GM18508 (cell line): ENCODE data around the gene KRTAP3-3.
"Not testable (repeated sequence)": the region's sequence is repeated elsewhere in the genome, so short reads cannot be mapped to it uniquely, and the experiment has no call there.

Experiments used
- ATAC-seq: cut with Tn5 transposase; IDR thresholded peaks from one replicate; pipeline ENCODE4 v1.9.1; 2021; ENCODE audit warnings: moderate number of reproducible peaks; ENCODE audit not compliant: insufficient read depth, unreplicated experiment

Gene KRTAP3-3

GRCh38 chr17:41008811-41009210, 14.8 kb upstream of the KRTAP3-3 start, which contains the start of gene KRTAP3-1:
KRTAP3-1 (minus strand) TSS chr17:41009128; CDS start chr17:41009074, 54 bp downstream.
- no peak for ATAC-seq

DNA sequence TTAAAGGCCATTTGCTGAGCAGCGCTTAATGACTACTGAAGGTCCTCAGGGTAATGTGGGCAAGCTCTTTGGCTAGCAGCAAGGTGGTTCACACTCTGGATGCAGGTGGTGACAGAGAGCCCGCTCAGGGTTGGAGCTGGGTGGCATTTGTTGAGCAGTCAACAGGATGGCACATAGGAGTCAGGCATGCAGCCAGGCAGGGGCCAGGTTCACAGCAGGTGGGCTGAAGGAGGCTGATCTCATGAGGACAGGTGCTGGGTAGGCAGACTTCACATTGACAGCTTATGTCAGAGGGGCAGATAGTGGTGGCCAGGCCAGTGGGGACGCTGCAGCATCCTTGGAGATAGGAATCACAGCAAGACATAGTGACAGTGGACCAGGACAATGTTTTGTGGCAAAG, 10.4 kb upstream of the KRTAP3-3 start:
- ATAC-seq = no peak

GRCh38 chr17:41003926-41004325, 10.0 kb upstream of the KRTAP3-3 start:
- ATAC-seq = no peak

DNA sequence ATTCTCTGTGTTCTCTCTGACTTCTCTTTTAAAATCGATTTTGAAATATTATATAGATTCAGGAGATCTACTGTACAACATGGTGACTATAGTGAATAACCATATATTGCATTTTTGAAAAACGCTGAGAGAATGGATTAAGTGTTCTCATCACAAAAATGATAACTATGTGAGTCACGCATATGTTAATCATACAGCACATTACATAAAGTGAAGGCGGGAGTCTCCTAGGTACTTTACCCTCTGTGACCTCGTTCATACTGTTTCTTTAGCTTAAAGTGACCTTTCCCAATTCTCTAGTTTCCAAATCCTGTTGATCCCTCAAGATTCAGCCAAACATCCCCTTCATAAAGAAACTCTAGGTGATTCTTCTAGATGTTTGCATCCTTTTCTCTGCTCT, 8.8 kb upstream of the KRTAP3-3 start:
- ATAC-seq = no peak

GRCh38 chr17:41001795-41002194, 7.8 kb upstream of the KRTAP3-3 start:
- no peak for ATAC-seq

DNA sequence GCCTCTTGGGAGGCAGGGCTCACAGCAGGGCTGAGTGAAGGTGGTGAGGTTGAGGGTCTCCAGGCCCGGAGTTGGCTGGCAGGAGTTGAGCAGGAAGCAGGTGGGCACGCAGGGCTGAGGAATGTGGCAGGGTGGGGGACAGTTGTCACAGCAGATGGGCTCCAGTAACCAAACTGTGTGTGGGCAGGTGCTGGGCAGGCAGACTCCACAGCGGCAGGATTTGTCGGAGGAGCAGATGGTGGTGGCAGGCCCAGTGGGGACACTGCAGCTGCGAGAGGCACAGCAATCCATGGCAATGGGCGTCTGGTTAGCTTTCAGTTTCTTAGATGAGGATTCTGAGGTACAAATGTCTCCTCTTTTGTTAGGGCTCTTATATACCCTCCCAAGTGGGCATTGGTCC, 5.6 kb upstream of the KRTAP3-3 start, which contains the start of gene KRTAP3-2:
KRTAP3-2 (minus strand) TSS at position 344 of the 400 bp plus-strand sequence; CDS start at position 291, 53 bp downstream.
- ATAC-seq = not testable (repeated sequence)

- no peak for ATAC-seq
Measured at GRCh38 chr17:40997361-40997760, 3.4 kb upstream of the KRTAP3-3 start.

DNA sequence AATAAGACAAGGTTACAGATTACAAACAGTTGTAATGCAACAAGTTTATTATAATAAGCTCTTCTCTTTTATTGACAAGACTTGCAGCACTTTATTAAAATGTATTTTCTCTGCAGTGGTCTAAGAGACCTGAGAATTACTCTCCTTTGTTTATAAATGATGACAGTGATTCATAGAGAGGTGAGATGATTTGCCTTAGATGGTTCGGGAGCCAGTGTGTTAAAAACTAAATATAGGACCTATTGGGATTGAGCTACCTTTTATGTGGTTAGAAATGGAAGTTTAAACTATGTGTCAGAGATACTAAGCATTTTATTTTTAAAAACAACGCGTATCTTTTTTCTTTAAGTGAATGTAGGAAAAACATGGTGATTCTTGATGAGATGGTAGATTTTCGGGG, 2.9 kb upstream of the KRTAP3-3 start:
- no peak for ATAC-seq

DNA sequence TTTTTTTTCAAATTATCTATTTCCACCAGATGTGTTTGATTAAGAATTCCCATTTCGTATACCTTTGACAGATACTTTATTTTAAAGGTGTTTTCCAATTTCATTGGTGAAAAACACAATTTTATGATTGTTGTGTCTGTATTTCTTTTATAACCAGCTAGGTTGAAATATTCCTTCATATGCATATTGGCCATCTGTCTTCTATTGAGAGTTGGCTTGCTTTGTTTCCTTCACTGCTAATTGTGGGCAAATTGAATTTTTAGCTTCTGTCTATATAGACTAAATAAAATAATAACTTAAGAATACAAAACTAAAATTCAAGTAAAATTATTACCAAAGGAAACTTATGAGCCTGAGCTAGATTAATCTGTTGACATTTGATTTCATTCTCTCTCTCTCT, 1.2 kb upstream of the KRTAP3-3 start:
- ATAC-seq = no peak

GRCh38 chr17:40993084-40993483, 880 bp downstream of the KRTAP3-3 start:
- ATAC-seq = no peak

- ATAC-seq = no peak
Measured at GRCh38 chr17:40992666-40993065, 1.3 kb downstream of the KRTAP3-3 start.

DNA sequence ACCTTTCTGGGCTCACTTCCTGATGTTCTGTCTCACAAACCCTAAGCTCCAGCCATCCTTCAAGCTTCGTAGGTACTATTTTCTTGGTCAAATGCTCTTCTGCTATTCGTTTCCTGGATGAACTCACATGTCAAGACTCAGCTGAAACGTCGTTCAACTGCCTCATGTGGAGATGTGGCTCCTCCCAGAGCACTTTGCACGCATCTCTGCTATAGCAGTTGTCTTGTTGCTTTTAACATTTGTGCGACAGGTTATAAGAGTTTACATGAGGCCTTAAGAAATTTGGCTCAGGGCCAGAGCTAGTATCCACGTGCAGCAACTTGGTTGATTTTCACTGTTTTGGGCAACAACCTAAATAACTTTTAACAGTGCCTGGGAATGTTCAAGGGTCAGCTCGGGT, 7.0 kb downstream of the KRTAP3-3 start:
- ATAC-seq = no peak

- no peak for ATAC-seq
Measured at GRCh38 chr17:40984226-40984625, 9.7 kb downstream of the KRTAP3-3 start, which contains the start of gene KRT40. KRT40 (minus strand) TSS chr17:40984326; CDS start chr17:40984273, 53 bp downstream.

DNA sequence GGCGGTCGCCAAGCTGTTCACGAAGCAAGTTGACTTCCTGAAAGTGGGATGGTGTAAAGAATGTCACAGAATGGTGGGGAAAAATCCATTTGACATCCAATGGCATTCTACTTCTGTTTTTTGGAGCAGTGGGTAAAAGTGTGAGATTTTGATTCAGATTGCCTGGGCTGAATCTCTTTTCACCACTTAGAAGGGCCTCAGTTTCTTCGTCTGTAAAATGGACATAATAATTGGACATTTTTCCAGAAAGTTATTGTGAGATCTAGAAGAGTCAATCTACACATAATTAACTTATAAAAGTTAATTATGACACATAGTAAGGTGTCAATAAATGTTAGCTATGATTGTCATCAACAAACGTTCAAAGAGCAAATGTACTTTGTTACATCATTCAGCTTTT, 12.8 kb downstream of the KRTAP3-3 start:
- no peak for ATAC-seq

DNA sequence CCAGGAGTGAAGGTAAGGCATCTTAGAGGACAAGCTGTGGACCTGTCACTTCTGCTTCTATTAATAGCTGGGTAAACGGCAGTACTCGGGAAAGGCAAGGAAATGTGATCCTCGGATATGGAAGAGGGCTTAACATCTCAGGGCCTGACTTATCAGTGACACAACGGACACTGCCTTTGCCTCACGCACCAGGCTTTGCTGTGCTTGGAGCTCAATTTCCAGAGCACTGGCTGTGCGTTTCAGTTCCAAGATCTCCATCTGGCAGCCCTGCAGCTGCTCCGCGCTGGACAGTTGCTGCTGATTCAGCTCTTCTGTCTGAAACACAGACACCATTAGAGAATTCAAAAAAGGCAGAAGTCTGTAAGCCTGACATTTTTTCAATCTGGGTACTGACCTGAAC, 13.4 kb downstream of the KRTAP3-3 start:
- no peak for ATAC-seq

DNA sequence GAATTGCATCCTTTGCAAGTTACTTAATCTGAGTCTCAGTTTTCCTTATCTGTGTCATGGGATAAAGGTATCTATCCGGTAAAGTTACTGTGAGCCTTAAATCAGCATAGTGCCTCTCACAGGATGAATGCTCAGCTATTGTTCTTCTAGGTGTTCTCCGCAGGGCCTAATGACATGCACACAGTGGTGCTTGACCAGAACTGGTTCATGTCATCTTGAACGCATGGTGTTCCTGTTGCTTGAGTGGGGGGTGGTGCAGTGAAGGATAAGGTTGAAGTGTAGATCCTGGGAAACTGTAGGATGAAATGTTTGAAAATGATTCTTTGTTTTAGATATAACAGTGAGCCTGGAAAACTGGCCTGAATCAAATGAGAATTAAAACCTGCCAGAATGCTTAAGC, 13.8 kb downstream of the KRTAP3-3 start:
- ATAC-seq = no peak

GRCh38 chr17:40978575-40979151, 15.3 kb downstream of the KRTAP3-3 start:
- no peak for ATAC-seq

- ATAC-seq = no peak
Measured at GRCh38 chr17:40975516-40975915, 18.4 kb downstream of the KRTAP3-3 start.

- ATAC-seq = no peak
Measured at GRCh38 chr17:40974366-40974765, 19.6 kb downstream of the KRTAP3-3 start.

DNA sequence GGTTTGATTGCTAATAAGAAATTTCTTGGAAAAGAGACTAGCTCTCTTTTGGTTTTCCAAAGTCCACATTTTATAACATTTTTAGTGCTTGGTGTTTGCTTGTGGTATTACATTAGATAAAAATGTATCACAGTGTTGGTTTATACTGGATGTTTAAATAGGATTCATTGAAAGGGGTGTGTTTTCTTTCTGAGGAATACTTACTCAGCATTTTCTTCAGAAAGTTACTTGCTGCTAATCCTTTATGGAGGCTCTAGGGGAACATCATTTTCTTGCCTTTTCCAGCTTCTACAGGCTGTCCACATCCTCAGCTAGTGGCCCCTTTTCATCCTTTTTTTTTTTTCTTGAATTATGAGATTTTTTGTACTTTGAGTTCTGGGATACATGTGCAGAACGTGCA, 26.4 kb downstream of the KRTAP3-3 start:
- no peak for ATAC-seq

DNA sequence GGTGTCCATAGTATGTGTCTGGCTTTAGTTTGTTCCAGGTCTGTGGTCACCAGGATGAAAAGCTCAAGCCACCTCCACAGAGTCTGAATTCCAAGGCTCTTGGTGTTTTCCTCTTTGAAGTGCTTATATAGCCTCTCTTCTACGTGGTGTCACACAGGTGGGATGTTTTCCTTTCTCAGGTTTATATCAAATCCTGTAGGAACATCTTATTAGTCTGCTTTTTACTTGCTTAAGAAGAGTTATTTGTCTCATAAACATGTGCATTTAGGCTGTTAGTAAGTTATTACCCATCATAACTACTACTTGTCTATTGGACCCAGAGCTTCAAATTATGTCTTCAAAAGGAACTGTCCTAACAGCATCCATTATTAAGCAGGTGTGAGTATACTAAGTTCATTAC, 27.1 kb downstream of the KRTAP3-3 start, which contains the start of gene KRT39:
KRT39 (minus strand) TSS at position 101 of the 400 bp plus-strand sequence; CDS start at position 9, 92 bp downstream.
- ATAC-seq = no peak

GRCh38 chr17:40963838-40964237, 30.1 kb downstream of the KRTAP3-3 start:
- no peak for ATAC-seq
